K562 (cell line): Measurements from ENCODE around the gene NQO2. TPM values are rescaled to one million over a fixed set of nuclear protein-coding genes. Genes with fewer than 3 reads are reported as not detected.

Experiments
- ARID1B ChIP-seq: fragments of 450-650 bp; IDR thresholded peaks from 2 replicates; pipeline ENCODE4 v1.6.1; 2016; ENCODE audit warnings: antibody characterized with exemption, mild to moderate bottlenecking, inconsistent platforms
- ARNT ChIP-seq, 2 experiments: fragments of 450-650 bp; IDR thresholded peaks; 2 replicates each; pipeline ENCODE4 v1.6.1; 2016; ENCODE audit warnings: mild to moderate bottlenecking in 1 of 2
- CREM ChIP-seq: IDR thresholded peaks from 2 replicates; pipeline ENCODE4 v1.6.1; 2014; ENCODE audit warnings: antibody characterized with exemption, low read depth
- ETV5 ChIP-seq: sonication (generic); formaldehyde crosslinking; IDR thresholded peaks from 2 replicates; pipeline ENCODE4 v1.4.0; 2020; ENCODE audit warnings: low read depth, mild to moderate bottlenecking, missing genetic modification reagents
- MEF2A ChIP-seq: IDR thresholded peaks from 2 replicates; pipeline ENCODE4 v1.6.1; 2011; ENCODE audit warnings: low read depth, mild to moderate bottlenecking, low read length, moderate library complexity; ENCODE audit not compliant: control insufficient read depth
- ZKSCAN3 ChIP-seq: fragments of 250-450 bp; sonication (Bioruptor Pico); IDR thresholded peaks from 2 replicates; pipeline ENCODE4 v1.4.0; 2020
- polyA plus RNA-seq, 8 experiments: library from polyadenylated mRNA; depleted of rRNA in 4 of 8; stranded (reverse) in 5 of 8; unstranded in 3 of 8; fragments of >200 nt; fragmentation: Nextera tagmentation in 2 of 8; fragmentation: Illumina TruSeq in 1 of 8; extraction: Ambion mirVana in 2 of 8; extraction: Trizol in 1 of 8; gene quantifications; 2 replicates each; pipeline versions ENCODE4 v1.2.1 to v1.2.3, GENCODE V29; 2011 to 2014; ENCODE audit warnings: inconsistent platforms in 1 of 8, missing spikeins in 1 of 8
- total RNA-seq, 7 experiments: library from RNA; depleted of rRNA in 6 of 7; stranded (reverse); fragments of >200 nt in 6 of 7; fragmentation: Illumina TruSeq in 2 of 7; extraction: Trizol in 2 of 7; gene quantifications; 2 replicates each; pipeline versions ENCODE4 v1.2.1 to v1.2.3, GENCODE V29; 2011 to 2021; ENCODE audit warnings: low replicate concordance in 1 of 7
- TF ChIP-seq, protein P1 (sequence below): fragments of 450-650 bp; IDR thresholded peaks from 2 replicates; pipeline ENCODE4 v1.7.1; 2018; ENCODE audit warnings: mild to moderate bottlenecking, low read depth; ENCODE audit not compliant: partially characterized antibody
- TF ChIP-seq, protein P2 (sequence below): fragments of 450-650 bp; IDR thresholded peaks from one replicate; pipeline ENCODE4 v1.6.1; 2018; ENCODE audit warnings: mild to moderate bottlenecking, moderate library complexity; ENCODE audit not compliant: partially characterized antibody

Gene NQO2
- total and polyA plus RNA-seq, 9 of the 15 experiments (the other 6 are each of a cell fraction or from before 2014, with no cell fraction given): 54.6 to 214 (median 116) TPM

DNA sequence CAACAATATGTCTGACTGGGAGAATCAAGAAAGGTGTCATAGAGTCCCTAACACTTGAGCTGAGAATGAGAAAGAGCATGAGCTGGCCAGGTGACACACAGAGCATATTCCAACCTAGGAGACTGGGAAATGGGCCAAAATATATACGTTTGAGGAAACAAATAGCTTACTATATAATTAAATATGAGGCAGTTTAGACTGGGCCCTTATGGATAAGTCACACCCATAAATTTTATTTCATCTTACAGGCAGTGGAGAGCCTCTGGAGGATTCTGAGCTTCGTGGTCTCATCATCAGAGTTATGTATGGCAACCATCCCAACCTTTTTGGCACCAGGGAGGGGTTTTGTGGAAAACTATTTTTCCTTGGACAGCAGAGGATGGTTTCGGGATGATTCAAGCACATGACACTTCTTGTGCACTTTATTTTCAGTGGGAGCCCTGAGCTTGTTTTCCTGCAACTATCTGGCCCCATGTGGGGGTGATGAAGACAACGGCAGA is 12.9 kb upstream of the NQO2 start (continued):
- TF ChIP-seq, protein P1, sequence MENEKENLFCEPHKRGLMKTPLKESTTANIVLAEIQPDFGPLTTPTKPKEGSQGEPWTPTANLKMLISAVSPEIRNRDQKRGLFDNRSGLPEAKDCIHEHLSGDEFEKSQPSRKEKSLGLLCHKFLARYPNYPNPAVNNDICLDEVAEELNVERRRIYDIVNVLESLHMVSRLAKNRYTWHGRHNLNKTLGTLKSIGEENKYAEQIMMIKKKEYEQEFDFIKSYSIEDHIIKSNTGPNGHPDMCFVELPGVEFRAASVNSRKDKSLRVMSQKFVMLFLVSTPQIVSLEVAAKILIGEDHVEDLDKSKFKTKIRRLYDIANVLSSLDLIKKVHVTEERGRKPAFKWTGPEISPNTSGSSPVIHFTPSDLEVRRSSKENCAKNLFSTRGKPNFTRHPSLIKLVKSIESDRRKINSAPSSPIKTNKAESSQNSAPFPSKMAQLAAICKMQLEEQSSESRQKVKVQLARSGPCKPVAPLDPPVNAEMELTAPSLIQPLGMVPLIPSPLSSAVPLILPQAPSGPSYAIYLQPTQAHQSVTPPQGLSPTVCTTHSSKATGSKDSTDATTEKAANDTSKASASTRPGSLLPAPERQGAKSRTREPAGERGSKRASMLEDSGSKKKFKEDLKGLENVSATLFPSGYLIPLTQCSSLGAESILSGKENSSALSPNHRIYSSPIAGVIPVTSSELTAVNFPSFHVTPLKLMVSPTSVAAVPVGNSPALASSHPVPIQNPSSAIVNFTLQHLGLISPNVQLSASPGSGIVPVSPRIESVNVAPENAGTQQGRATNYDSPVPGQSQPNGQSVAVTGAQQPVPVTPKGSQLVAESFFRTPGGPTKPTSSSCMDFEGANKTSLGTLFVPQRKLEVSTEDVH: no peak
- TF ChIP-seq ARID1B (no peak), ARNT (IDR thresholded peaks at IDR 0.05) (0 out of 4 replicates have a peak, but pooled peaks of 1 of the 2 experiments have one; percentile 8), ZKSCAN3 (CRISPR knock-in tag) (no peak), CREM (no peak), ETV5 (CRISPR knock-in tag) (0 out of 2 replicates have a peak, but pooled peaks have one; percentile 3), MEF2A (no peak)
- TF ChIP-seq, protein P2, sequence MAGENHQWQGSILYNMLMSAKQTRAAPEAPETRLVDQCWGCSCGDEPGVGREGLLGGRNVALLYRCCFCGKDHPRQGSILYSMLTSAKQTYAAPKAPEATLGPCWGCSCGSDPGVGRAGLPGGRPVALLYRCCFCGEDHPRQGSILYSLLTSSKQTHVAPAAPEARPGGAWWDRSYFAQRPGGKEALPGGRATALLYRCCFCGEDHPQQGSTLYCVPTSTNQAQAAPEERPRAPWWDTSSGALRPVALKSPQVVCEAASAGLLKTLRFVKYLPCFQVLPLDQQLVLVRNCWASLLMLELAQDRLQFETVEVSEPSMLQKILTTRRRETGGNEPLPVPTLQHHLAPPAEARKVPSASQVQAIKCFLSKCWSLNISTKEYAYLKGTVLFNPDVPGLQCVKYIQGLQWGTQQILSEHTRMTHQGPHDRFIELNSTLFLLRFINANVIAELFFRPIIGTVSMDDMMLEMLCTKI: no peak
- TF ChIP-seq, all 486 proteins: peak for 5
